Neural cell (in vitro differentiated cells): Measurements from ENCODE around the gene NUP50.

Experiments used
- CTCF ChIP-seq: fragments of 450-650 bp; IDR thresholded peaks from 2 replicates; pipeline ENCODE4 v1.5.1; 2014; ENCODE audit warnings: antibody characterized with exemption, mild to moderate bottlenecking, moderate library complexity; ENCODE audit not compliant: poor library complexity, severe bottlenecking
- EZH2 ChIP-seq: fragments of 200-600, 300-800 bp; shearing (Covaris generic), sonication (generic); IDR thresholded peaks from 2 replicates; pipeline ENCODE4 v1.6.1; 2014; ENCODE audit warnings: antibody characterized with exemption, low read length, borderline replicate concordance, mild to moderate bottlenecking; ENCODE audit not compliant: insufficient read depth, poor library complexity, severe bottlenecking
- POLR2AphosphoS5 ChIP-seq: IDR thresholded peaks from 2 replicates; pipeline ENCODE4 v1.6.1; 2012
- RAD21 ChIP-seq: fragments of 450-650 bp; conservative IDR thresholded peaks from 2 replicates; pipeline ENCODE4 v1.6.1; 2014; ENCODE audit warnings: antibody characterized with exemption, mild to moderate bottlenecking, moderate library complexity
- REST ChIP-seq: IDR thresholded peaks from 2 replicates; pipeline ENCODE4 v1.6.1; 2012; ENCODE audit warnings: borderline replicate concordance
- SMC3 ChIP-seq: fragments of 450-650 bp; conservative IDR thresholded peaks from 2 replicates; pipeline ENCODE4 v1.6.1; 2014; ENCODE audit warnings: antibody characterized with exemption, mild to moderate bottlenecking, moderate library complexity; ENCODE audit not compliant: poor library complexity
- TAF1 ChIP-seq: IDR thresholded peaks from 2 replicates; pipeline ENCODE4 v1.6.1; 2012; ENCODE audit warnings: low read depth

GRCh38 chr22:45233827-45234226, 70.1 kb downstream of the NUP50 start:
- TF ChIP-seq SMC3 (no peak), CTCF (no peak), POLR2AphosphoS5 (no peak), EZH2 (no peak), REST (no peak), RAD21 (no peak), TAF1 (no peak)
